Activated T-cell treated with anti-CD3 and anti-CD28 coated beads, Interleukin-2, amount 50 U/mL, for 24 hours (primary cell): ENCODE results near the gene GUCY1B1.

Source experiments
- DNase-seq: peaks from one replicate; pipeline ENCODE4 v3.0.0-alpha.2; 2020
- H3K27ac Mint-ChIP-seq: 2 replicates; pipeline ENCODE4 v1.8.0; 2020; ENCODE audit warnings: mild to moderate bottlenecking, mixed read lengths
- H3K27me3 Mint-ChIP-seq: 2 replicates; pipeline ENCODE4 v1.8.0; 2020; ENCODE audit warnings: mixed read lengths
- H3K36me3 Mint-ChIP-seq: 2 replicates; pipeline ENCODE4 v1.8.0; 2020; ENCODE audit warnings: low read depth, mixed read lengths
- H3K4me1 Mint-ChIP-seq: 2 replicates; pipeline ENCODE4 v1.8.0; 2020; ENCODE audit warnings: low read depth, mixed read lengths
- H3K4me3 Mint-ChIP-seq: 2 replicates; pipeline ENCODE4 v1.8.0; 2020; ENCODE audit warnings: mild to moderate bottlenecking, moderate library complexity, mixed read lengths
- H3K9me3 Mint-ChIP-seq: 2 replicates; pipeline ENCODE4 v1.8.0; 2020; ENCODE audit warnings: mixed read lengths

Gene GUCY1B1

DNA sequence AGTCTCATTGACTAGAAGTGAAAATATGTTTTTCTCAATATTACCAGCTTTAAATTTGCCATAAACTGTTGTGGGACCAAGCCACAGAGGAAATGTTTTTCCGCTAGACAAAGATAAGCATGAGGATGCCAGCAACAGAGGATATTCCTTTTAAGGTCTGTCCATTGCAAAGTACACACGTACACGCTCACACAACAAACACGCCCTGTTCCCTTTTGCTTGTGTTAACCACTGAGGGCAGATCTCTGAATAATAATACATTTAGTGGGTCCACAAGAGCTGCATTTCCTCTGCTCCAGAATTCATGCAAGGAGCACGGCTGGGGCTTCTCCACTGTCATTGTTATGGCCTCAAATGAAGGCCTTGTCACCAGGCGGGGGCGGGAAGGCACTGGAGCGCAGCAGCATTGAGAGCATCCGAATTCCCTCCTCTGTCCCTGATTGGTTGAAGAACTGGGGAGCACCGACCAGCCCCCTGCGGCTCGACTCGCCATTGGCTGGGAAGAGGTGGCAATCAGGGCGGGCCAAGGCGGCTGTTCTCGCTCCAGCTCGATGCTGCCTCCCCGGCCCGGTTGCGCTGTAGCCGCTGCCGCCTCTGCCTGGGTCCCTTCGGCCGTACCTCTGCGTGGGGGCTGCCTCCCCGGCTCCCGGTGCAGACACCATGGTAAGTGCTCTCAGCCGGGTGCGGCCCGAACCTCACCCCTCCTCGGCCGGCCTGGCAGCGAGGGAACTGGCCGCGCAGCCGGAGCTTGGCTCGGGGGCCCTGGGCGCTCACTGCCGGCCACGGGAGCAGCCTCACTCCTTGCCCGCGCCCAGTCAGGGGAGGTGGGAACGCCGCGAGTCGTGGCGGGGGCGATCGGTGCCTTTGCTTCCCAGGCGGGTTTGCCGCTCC lies at the start of gene GUCY1B1:
TSS of gene GUCY1B1 (plus strand) at position 541 of the 891 bp plus-strand sequence. CDS start at position 661, 120 bp downstream.
- H3K4me3 Mint-ChIP-seq, result peak within 1 kb of the TSS; percentile 48
- no peaks in the 10 kb centered on the region for H3K36me3 Mint-ChIP-seq
- H3K27ac Mint-ChIP-seq, result no peak within 1 kb of the TSS
- no peaks in the 10 kb centered on the region for H3K9me3 Mint-ChIP-seq
- DNase-seq, result peak; percentile 76
- H3K27me3 Mint-ChIP-seq, result peaks cover 44% of the 10 kb centered on the region
- peaks cover 7% of the 10 kb centered on the region for H3K4me1 Mint-ChIP-seq

DNA sequence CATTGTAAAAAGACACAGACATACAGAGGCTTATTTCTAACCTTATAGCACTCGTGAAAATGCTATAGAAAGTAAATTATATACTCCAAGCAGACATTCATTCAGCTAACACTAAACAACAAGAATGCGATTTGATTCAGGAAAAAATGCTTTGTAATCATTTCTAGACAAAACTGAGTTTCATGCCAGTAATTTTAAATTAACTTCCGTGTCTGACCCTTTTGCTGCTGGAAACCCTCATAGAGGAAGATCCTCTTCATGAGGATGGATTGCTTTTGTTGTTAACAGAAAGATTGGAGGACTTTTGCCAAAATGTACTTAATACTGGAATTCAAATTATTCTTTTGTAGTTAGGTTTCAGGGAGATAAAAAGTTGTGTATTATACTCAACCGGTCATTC lies 48.9 kb upstream of the GUCY1B1 start:
- no peaks in the 10 kb centered on the region for H3K9me3 Mint-ChIP-seq
- H3K4me1 Mint-ChIP-seq, result no peaks in the 10 kb centered on the region
- no peaks in the 10 kb centered on the region for H3K36me3 Mint-ChIP-seq
- no peak overlapping the region for H3K27ac Mint-ChIP-seq
- H3K4me3 Mint-ChIP-seq, result no peak overlapping the region
- no peaks in the 10 kb centered on the region for H3K27me3 Mint-ChIP-seq
- DNase-seq, result no peak

DNA sequence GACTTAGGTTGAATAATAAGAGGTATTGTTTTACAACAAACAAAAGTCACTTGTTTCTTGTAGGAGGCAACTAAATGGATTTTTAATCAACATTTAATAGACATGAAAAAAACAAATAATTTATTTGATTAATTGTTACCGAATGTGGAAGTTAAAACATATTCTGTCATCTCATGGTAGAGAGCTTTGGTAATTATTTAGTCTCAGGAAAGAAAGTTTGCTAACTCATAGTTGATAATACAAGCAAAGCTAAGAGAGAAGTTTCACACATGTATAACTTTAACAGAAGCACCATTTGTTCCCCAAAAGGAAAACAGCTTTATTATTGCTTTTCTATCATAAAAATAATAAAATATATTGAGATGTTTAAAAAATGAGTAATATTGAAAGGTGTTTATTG lies 47.3 kb upstream of the GUCY1B1 start:
- Mint-ChIP-seq H3K27me3 (no peaks in the 10 kb centered on the region), H3K4me3 (no peak overlapping the region), H3K4me1 (no peaks in the 10 kb centered on the region), H3K36me3 (no peaks in the 10 kb centered on the region), H3K9me3 (no peaks in the 10 kb centered on the region), H3K27ac (no peak overlapping the region)
- no peak for DNase-seq

DNA sequence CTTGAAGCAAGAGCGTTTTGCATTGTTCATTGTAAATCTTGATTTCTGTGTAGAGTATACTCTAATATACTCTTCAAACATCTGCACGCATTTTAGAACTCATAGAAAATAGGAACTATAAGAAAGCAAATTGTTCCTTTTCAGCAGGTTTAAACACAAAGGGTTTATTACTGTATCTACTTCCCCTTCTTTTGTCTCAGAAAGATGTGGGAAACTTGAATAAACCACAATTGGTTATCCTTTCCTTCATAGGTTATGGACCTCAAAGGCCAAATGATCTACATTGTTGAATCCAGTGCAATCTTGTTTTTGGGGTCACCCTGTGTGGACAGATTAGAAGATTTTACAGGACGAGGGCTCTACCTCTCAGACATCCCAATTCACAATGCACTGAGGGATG lies 46.0 kb upstream of the GUCY1B1 start:
- H3K4me1 Mint-ChIP-seq, result no peaks in the 10 kb centered on the region
- H3K9me3 Mint-ChIP-seq, result no peaks in the 10 kb centered on the region
- H3K4me3 Mint-ChIP-seq, result no peak overlapping the region

DNA sequence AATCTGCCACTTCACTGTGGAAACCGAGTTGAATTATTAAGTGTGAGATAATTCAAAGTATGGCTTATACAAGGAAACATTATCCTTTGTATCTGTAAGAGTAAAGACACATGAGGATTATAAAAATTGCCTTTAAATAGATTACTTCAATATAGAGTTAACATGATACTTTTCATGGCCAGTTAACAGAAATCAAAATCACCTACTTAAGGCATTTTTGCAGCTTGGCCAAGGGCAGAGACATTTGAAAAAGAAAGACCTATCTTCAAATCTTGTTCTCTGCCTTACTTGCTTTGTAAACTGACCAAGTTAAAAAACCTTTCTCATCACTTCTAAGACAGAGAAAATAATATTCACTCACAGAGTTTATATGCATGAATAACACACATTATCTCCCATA lies 44.9 kb upstream of the GUCY1B1 start:
- Mint-ChIP-seq H3K4me3 (no peak overlapping the region), H3K4me1 (no peaks in the 10 kb centered on the region), H3K27ac (no peak overlapping the region), H3K36me3 (no peaks in the 10 kb centered on the region), H3K9me3 (no peaks in the 10 kb centered on the region), H3K27me3 (no peaks in the 10 kb centered on the region)
- no peak for DNase-seq

More for the DNA sequence above, 46.0 kb upstream of the GUCY1B1 start:
- DNase-seq, result no peak
- Mint-ChIP-seq H3K27me3 (no peaks in the 10 kb centered on the region), H3K27ac (no peak overlapping the region), H3K36me3 (no peaks in the 10 kb centered on the region)

DNA sequence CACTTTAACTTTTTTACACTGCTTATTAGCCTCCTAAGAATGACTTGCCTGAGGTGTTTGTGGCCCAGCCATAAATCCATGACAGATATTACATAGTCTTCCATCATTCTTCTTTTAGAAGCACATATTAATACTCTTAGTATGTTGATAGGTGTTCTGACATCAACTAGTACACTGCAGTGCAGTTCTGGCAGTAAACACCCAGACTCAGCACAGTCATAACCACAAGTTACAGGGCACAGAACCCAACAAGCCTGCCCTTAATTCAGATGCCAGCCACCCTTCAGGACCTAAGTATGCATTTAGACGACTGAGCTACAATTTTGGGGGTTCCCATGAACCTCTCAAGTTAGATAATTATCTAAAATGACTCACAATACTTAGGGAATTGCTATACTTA lies 36.5 kb upstream of the GUCY1B1 start:
- no peaks in the 10 kb centered on the region for H3K36me3 Mint-ChIP-seq
- DNase-seq, result no peak
- H3K9me3 Mint-ChIP-seq, result no peaks in the 10 kb centered on the region
- H3K27ac Mint-ChIP-seq, result no peak overlapping the region
- peaks cover 6% of the 10 kb centered on the region for H3K27me3 Mint-ChIP-seq
- H3K4me3 Mint-ChIP-seq, result no peak overlapping the region
- no peaks in the 10 kb centered on the region for H3K4me1 Mint-ChIP-seq

DNA sequence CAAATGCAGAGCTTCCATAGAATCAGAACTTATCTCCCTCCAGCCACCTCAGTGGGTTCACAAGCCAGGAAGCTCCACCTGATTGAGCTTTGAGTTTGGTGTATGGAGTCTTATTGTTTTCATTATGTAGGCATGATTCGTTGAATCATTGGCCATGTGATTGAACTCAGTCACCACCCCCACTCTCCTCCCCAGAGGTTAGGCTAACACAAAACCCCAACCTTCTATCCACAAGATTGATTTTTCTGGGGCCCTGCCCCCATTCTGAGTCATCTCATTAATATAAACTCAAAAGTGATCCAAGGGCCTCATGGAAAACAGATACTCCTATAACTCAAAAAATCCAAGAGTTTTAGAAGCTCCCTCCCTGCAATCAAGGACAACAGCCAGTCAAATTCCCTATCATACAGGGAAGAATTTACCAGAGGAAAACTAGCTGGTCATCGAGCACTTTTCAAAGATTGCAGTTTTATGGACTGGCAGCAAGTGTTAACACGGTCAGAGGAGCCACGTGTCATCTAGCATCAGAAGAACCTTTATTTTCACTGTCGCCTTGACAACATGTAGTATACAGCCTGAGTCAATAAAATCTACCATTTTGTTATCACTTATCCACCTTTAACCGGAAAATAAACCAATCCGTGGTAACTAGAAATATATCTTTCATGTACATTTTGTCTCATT lies 35.9 kb upstream of the GUCY1B1 start:
- no peak overlapping the region for H3K27ac Mint-ChIP-seq
- no peaks in the 10 kb centered on the region for H3K4me1 Mint-ChIP-seq
- peaks cover 9% of the 10 kb centered on the region for H3K27me3 Mint-ChIP-seq
- no peak overlapping the region for H3K4me3 Mint-ChIP-seq
- DNase-seq, result no peak
- H3K9me3 Mint-ChIP-seq, result no peaks in the 10 kb centered on the region
- no peaks in the 10 kb centered on the region for H3K36me3 Mint-ChIP-seq

DNA sequence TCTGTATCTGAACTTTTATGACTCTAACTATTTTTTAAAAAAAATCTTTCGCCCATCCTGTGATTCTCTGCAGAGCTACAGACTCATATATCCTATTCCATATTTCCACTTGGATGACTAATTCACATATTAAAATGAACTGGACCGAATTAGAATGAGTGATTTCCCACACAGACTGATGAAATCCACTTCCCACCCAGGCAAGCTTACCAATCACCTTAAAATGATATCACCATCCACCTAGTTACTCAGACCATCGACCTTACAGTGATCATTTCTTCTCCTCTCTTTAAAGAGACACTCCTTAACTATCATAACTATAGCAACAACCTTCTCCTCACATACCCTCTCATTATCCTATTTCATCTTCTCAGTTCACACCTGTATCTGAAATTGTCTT lies 34.1 kb upstream of the GUCY1B1 start:
- Mint-ChIP-seq H3K36me3 (no peaks in the 10 kb centered on the region), H3K4me3 (no peak overlapping the region), H3K4me1 (no peaks in the 10 kb centered on the region), H3K27ac (no peak overlapping the region), H3K27me3 (peaks cover 6% of the 10 kb centered on the region), H3K9me3 (no peaks in the 10 kb centered on the region)
- DNase-seq, result no peak

DNA sequence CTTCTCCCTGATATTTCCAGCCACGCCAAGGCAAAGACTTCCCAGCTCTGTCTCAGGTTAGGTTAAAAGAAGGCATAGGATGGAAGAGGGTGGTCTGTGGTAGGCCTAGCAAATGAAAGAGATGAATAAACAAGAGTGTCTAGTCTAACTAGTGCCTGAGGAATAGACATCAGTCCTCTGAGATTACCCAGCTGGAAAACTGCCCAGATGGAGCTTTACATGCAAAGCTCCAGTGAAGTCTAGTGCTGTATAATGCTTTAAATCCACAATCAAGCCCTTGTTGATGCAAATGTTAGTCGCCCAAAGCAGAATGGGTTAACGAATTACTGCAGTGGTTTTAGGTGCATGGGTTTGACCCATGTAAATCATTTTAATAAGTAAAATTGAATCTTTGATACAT lies 24.8 kb upstream of the GUCY1B1 start:
- no peaks in the 10 kb centered on the region for H3K36me3 Mint-ChIP-seq
- no peaks in the 10 kb centered on the region for H3K9me3 Mint-ChIP-seq
- no peak for DNase-seq
- peaks cover 2% of the 10 kb centered on the region for H3K27me3 Mint-ChIP-seq
- H3K4me1 Mint-ChIP-seq, result no peaks in the 10 kb centered on the region
- no peak overlapping the region for H3K27ac Mint-ChIP-seq
- no peak overlapping the region for H3K4me3 Mint-ChIP-seq

DNA sequence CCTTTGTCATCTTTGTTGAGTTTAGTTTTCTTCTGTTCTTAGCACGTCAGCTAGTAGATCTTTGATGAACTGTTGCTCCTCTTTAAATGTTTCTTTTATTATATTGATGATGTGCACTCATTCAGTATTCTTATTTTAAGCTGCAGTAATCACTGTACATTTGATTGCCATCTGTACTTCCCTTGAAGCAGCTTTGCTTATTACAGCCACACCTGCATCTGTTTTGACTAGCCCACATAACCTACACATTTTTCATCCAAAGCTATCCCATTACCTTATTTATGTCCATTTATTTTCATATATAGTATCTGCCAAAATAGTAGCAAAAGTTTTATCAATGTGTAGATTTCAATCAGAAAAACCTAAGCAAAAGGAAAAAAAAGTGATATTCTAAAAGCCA lies 23.9 kb upstream of the GUCY1B1 start:
- no peak overlapping the region for H3K4me3 Mint-ChIP-seq
- no peak overlapping the region for H3K27ac Mint-ChIP-seq

DNA sequence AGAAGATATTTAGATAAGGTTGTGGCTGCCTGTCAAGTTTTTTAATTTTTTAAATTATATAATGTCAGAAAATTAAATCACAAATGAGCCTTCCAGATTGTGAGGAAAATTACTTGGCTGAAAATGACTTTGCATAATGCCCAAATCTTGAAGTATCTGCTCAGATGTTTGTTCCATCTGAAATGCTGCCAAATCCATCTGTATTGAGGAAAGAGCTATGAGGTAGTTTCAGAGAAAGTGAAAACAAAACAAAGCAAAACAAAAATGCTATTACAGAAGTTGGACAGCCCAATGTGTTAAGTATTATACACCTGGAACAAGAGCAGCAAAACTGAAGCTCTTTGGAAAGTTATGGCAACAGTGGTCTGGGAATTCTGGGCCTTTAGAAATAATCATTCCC lies 23.3 kb upstream of the GUCY1B1 start:
- Mint-ChIP-seq H3K9me3 (no peaks in the 10 kb centered on the region), H3K27ac (no peak overlapping the region), H3K27me3 (peaks cover 2% of the 10 kb centered on the region), H3K36me3 (no peaks in the 10 kb centered on the region), H3K4me1 (no peaks in the 10 kb centered on the region), H3K4me3 (no peak overlapping the region)
- no peak for DNase-seq

More for the DNA sequence above, 23.9 kb upstream of the GUCY1B1 start:
- Mint-ChIP-seq H3K27me3 (peaks cover 2% of the 10 kb centered on the region), H3K9me3 (no peaks in the 10 kb centered on the region), H3K4me1 (no peaks in the 10 kb centered on the region), H3K36me3 (no peaks in the 10 kb centered on the region)
- no peak for DNase-seq

DNA sequence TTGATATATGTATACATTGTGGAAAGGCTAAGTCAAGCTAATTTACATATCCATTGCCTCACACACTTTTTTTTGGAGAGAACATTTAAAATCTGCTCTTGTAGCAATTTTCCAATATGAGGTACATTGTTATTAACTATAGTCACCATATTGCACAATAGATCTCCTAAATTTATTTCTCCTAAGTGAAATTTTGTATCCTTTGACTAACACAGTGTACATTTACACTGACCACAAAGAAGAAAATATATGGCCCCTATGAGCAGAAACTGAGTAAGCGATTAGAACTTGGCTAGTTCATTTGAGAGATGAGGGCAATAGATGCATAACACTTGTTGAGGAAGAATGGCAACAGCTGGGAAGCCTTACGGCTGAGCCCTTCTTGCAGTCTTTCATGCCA lies 20.3 kb upstream of the GUCY1B1 start:
- Mint-ChIP-seq H3K27me3 (no peaks in the 10 kb centered on the region), H3K9me3 (no peaks in the 10 kb centered on the region), H3K27ac (no peak overlapping the region), H3K4me3 (no peak overlapping the region), H3K36me3 (no peaks in the 10 kb centered on the region), H3K4me1 (no peaks in the 10 kb centered on the region)
- DNase-seq, result no peak

DNA sequence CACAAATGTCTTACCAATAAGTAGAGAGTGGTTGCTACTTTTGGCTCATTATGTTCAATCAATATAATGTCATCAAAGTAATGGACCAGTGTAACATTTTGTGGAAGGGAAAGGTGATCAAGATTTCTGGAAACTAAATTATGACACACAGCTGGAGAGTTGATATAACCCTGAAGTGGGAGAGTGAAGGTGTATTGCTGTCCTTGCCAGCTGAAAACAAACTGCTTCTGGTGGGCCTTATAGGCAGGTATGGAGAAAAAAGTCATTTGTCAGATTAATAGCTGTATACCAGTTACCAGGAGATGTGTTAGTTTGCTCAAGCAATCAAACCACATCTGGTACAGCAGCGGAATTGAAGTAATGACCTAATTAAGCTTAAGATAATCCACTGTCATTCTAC lies 17.3 kb upstream of the GUCY1B1 start:
- H3K27ac Mint-ChIP-seq, result no peak overlapping the region
- H3K4me3 Mint-ChIP-seq, result no peak overlapping the region
- H3K4me1 Mint-ChIP-seq, result no peaks in the 10 kb centered on the region
- DNase-seq, result no peak
- H3K36me3 Mint-ChIP-seq, result no peaks in the 10 kb centered on the region
- no peaks in the 10 kb centered on the region for H3K27me3 Mint-ChIP-seq
- H3K9me3 Mint-ChIP-seq, result no peaks in the 10 kb centered on the region

DNA sequence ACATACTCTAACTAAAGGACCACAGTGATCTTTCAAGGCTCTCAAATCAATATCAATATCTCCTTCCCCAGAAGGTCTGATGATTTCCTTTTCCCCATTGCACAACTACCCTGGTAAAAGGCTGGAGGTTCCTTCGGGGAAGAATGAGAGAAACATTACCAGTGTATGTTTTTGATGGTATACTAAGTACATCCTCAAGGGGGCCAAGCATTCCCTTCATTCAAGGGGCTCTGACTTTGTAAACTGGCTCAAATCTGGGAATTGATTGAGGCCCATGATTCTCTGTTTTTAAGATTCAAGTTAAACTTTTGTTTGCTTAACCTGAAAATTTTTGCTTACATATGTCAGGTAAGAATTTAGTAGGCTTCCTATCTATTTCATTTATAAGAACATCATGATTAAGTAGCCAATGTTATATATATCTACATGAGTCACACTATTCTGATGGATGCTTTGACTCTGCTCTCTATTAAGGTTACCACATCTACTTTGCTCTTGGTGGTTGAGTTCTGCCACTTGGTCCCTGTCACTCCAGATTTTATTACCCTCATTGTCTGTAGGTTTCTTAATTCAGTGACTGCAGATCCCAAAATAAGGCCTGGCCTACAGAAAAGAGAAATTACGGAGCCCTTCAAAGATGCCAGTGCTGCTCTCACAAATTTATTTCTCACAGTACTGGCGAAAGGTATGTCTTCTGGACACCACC lies 16.4 kb upstream of the GUCY1B1 start:
- no peaks in the 10 kb centered on the region for H3K4me1 Mint-ChIP-seq
- no peak for DNase-seq

DNA sequence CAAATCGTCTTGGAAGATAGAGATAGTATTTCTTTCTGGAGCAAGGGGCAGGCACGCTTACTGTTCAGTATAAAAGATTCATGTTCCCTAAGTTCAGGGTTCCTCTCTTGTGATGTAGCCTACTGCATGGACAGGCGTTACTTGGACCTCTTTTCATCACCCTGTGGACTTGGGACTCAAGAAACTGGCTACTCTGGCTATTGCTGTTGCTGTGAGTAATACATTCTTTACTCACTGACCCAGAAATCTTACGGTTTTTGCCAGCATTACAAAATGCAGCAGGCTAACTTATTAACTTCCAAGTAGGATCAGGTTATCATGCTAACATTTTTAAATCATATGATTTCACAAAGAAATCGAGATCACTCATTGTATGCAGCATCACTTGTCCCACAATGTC lies 12.8 kb upstream of the GUCY1B1 start:
- no peak overlapping the region for H3K27ac Mint-ChIP-seq
- no peak for DNase-seq
- H3K4me1 Mint-ChIP-seq, result no peaks in the 10 kb centered on the region
- H3K36me3 Mint-ChIP-seq, result no peaks in the 10 kb centered on the region
- no peaks in the 10 kb centered on the region for H3K27me3 Mint-ChIP-seq
- no peaks in the 10 kb centered on the region for H3K9me3 Mint-ChIP-seq
- no peak overlapping the region for H3K4me3 Mint-ChIP-seq

More for the DNA sequence above, 16.4 kb upstream of the GUCY1B1 start:
- H3K4me3 Mint-ChIP-seq, result no peak overlapping the region
- no peaks in the 10 kb centered on the region for H3K9me3 Mint-ChIP-seq
- no peak overlapping the region for H3K27ac Mint-ChIP-seq
- no peaks in the 10 kb centered on the region for H3K36me3 Mint-ChIP-seq
- no peaks in the 10 kb centered on the region for H3K27me3 Mint-ChIP-seq
